22Rv1 (cell line): ENCODE measurements around the gene P3H3.

Source experiments
- ZFX ChIP-seq: fragments of 450-650 bp; IDR thresholded peaks from 2 replicates; pipeline ENCODE4 v1.6.1; 2017; ENCODE audit warnings: antibody characterized with exemption, borderline replicate concordance
- TF ChIP-seq, protein P1 (sequence below): fragments of 450-650 bp; IDR thresholded peaks from 2 replicates; pipeline ENCODE4 v1.5.1; 2017; ENCODE audit warnings: mild to moderate bottlenecking

DNA sequence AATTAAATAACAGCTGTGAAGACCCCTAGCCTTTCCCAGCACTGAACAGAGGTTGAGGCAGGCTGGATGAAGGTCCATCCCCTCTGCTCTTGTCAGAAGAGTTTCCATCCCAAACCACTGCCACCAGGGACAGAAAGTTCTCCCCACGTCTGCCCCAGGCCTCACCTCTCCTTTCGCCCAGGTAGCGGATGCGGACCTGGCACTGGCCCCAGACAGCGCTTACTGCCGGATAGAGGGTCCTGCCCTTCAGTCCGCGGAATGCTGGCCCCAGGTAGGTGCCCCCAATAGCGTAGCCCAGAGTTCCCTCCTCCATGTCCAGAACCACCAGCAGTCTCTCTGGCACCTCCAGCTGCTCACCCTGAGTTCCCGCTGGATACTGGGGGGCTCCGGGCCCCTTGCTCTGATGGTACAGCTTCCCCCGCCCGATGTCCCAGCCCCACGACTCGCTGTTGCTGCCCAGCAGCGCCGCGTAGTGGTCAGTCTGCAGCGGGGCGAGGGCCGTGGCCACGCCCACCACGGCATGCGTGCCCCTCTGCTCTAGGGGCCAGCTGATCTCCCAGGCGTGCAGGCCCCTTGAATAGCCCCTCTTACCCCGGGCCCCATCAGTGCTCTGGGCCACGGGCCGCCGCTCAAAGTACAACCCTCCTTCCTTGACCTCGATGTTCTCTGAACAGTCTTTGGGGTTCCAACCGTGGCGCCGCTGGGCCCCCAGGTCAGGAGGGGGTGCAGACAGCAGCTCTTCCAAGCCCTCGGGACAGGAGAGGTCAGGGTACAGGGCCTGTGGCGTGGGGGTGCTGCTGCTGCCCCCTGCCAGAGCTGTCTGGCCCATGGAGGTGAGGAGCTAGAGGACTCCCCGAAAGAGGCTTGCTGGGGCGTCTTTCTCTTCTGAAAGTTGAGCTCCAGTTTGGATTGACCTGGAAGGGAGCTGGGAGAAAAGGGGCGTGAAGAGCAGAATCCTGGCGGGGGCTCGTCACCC is 44.2 kb downstream of the P3H3 start:
- TF ChIP-seq, protein P1, sequence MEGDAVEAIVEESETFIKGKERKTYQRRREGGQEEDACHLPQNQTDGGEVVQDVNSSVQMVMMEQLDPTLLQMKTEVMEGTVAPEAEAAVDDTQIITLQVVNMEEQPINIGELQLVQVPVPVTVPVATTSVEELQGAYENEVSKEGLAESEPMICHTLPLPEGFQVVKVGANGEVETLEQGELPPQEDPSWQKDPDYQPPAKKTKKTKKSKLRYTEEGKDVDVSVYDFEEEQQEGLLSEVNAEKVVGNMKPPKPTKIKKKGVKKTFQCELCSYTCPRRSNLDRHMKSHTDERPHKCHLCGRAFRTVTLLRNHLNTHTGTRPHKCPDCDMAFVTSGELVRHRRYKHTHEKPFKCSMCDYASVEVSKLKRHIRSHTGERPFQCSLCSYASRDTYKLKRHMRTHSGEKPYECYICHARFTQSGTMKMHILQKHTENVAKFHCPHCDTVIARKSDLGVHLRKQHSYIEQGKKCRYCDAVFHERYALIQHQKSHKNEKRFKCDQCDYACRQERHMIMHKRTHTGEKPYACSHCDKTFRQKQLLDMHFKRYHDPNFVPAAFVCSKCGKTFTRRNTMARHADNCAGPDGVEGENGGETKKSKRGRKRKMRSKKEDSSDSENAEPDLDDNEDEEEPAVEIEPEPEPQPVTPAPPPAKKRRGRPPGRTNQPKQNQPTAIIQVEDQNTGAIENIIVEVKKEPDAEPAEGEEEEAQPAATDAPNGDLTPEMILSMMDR = peak; percentile 100
- TF ChIP-seq ZFX = no peak
